K562 (cell line): ENCODE results near the gene ANKS1B. TPM values are rescaled to one million over a fixed set of nuclear protein-coding genes. Genes with fewer than 3 reads are reported as not detected.

ENCODE experiments used
- ATAC-seq: fragments of 200-7000 bp; cut with Tn5 transposase; 3 replicates; pipeline ENCODE4 v1.9.1; 2020; ENCODE audit warnings: moderate library complexity
- BruUV-seq: library from RNA; stranded (reverse); fragments of 400-500 nt; replicated peaks from 2 replicates; lab custom pipeline; 2021; lab: Mats Ljungman, UMichigan
- CTCF ChIA-PET: fragments of 300-600 bp; formaldehyde crosslinking; extraction: SDS; loops from one replicate; lab custom pipeline; 2021; ENCODE audit warnings: low intra/inter-chr PET ratio; lab: Yijun Ruan, JAX
- POLR2A ChIA-PET: fragments of 300-600, 350-650 bp; sonication (Branson Sonifier 250); formaldehyde crosslinking; extraction: SDS; loops from one replicate; lab custom pipeline; 2021; ENCODE audit warnings: antibody characterized with exemption, inconsistent platforms; lab: Yijun Ruan, JAX
- DNase-seq, 4 experiments: peaks; one replicate each; pipeline versions ENCODE4 v3.0.0 to v3.0.0-alpha.2; 2011 to 2018; ENCODE audit warnings: low spot score in 3 of 4, mixed read lengths in 3 of 4; ENCODE audit errors: extremely low read depth in 1 of 4
- FAIRE-seq: peaks from 2 replicates; lab custom pipeline; 2011; peaks lifted over from hg19 to GRCh38; lab: Jason Lieb, UNC
- H2AFZ ChIP-seq: 2 replicates; pipeline ENCODE4 v1.6.0; 2011; ENCODE audit warnings: low read depth, low read length, control low read depth, inconsistent platforms
- H3K27ac ChIP-seq: fragments of 200-600 bp; 3 replicates; pipeline ENCODE4 v1.8.0; 2011; ENCODE audit warnings: low read depth, mild to moderate bottlenecking, control low read depth, inconsistent platforms, low read length, moderate library complexity, mixed read lengths; ENCODE audit errors: extremely low read depth
- H3K27me3 ChIP-seq, 2 experiments: fragments of 300-600 bp in 1 of 2; 2 replicates in 1 of 2; 3 replicates in 1 of 2; pipeline versions ENCODE4 v1.6.0 to v1.8.0; 2011; ENCODE audit warnings: inconsistent platforms in 2 of 2, low read length in 2 of 2, mild to moderate bottlenecking in 1 of 2, mixed read lengths in 1 of 2, moderate library complexity in 1 of 2; ENCODE audit not compliant: control insufficient read depth in 2 of 2, insufficient read depth in 2 of 2
- H3K36me3 ChIP-seq: fragments of 300-600 bp; 3 replicates; pipeline ENCODE4 v1.8.0; 2011; ENCODE audit warnings: mild to moderate bottlenecking, low read length, inconsistent platforms; ENCODE audit not compliant: control insufficient read depth, insufficient read depth
- H3K4me1 ChIP-seq, 2 experiments: fragments of 200-600 bp in 1 of 2; replicated peaks in 1 of 2; 2 replicates in 1 of 2; 3 replicates in 1 of 2; pipeline versions ENCODE4 v1.5.1 to v1.8.0; 2011; ENCODE audit warnings: inconsistent platforms in 2 of 2, low read length in 2 of 2, mild to moderate bottlenecking in 1 of 2, mixed read lengths in 1 of 2, moderate library complexity in 1 of 2; ENCODE audit not compliant: control insufficient read depth in 2 of 2, insufficient read depth in 2 of 2
- H3K4me2 ChIP-seq: 2 replicates; pipeline ENCODE4 v1.6.1; 2011; ENCODE audit warnings: low read length, control low read depth, inconsistent platforms, mixed read lengths; ENCODE audit not compliant: insufficient read depth
- H3K4me3 ChIP-seq: fragments of 200-600 bp; sonication (generic), shearing (Covaris generic); 2 replicates; pipeline ENCODE4 v1.5.1; 2016; ENCODE audit warnings: control low read depth, inconsistent platforms
- H3K79me2 ChIP-seq: fragments of 200-600 bp; 3 replicates; pipeline ENCODE4 v1.8.0; 2011; ENCODE audit warnings: low read length, inconsistent platforms; ENCODE audit not compliant: control insufficient read depth, insufficient read depth
- H3K9ac ChIP-seq, 2 experiments: 2 replicates each; pipeline versions ENCODE4 v1.6.0 to v1.6.1; 2011; ENCODE audit warnings: low read depth in 2 of 2, low read length in 2 of 2, control low read depth in 1 of 2, inconsistent platforms in 1 of 2, mild to moderate bottlenecking in 1 of 2, mixed read lengths in 1 of 2; ENCODE audit not compliant: insufficient read depth in 1 of 2
- H3K9me1 ChIP-seq: one replicate; pipeline ENCODE4 v1.6.0; 2011; ENCODE audit warnings: inconsistent platforms, mild to moderate bottlenecking, low read length, moderate library complexity; ENCODE audit not compliant: control insufficient read depth, insufficient read depth
- H3K9me3 ChIP-seq: replicated peaks from 2 replicates; pipeline ENCODE4 v1.5.1; 2011; ENCODE audit warnings: low read depth, low read length, inconsistent platforms; ENCODE audit not compliant: control insufficient read depth, insufficient read depth
- H4K20me1 ChIP-seq: replicated peaks from 2 replicates; pipeline ENCODE4 v1.6.1; 2011; ENCODE audit warnings: low read length, inconsistent platforms, mixed read lengths; ENCODE audit not compliant: control insufficient read depth, insufficient read depth
- CBX5 ChIP-seq: IDR thresholded peaks from 2 replicates; pipeline ENCODE4 v1.6.1; 2014; ENCODE audit warnings: low read depth, borderline replicate concordance
- CEBPB ChIP-seq: fragments of 450-650 bp; IDR thresholded peaks from 2 replicates; pipeline ENCODE4 v1.6.1; 2016; ENCODE audit warnings: missing genetic modification characterization, missing compliant biosample characterization
- FOXJ3 ChIP-seq: sonication (generic); formaldehyde crosslinking; IDR thresholded peaks from 2 replicates; pipeline ENCODE4 v1.4.0; 2020; ENCODE audit warnings: mild to moderate bottlenecking, missing genetic modification reagents
- KHSRP ChIP-seq: fragments of 450-650 bp; IDR thresholded peaks from 2 replicates; pipeline ENCODE4 v1.6.1; 2017
- NR2F6 ChIP-seq: fragments of 450-650 bp; formaldehyde crosslinking; IDR thresholded peaks from 2 replicates; pipeline ENCODE4 v1.4.0; 2020; ENCODE audit warnings: mild to moderate bottlenecking
- RBM25 ChIP-seq: fragments of 200-400 bp; formaldehyde crosslinking; IDR thresholded peaks from 2 replicates; pipeline ENCODE4 v1.6.1; 2018; ENCODE audit warnings: low read length, low read depth, moderate library complexity; ENCODE audit not compliant: severe bottlenecking
- SMAD4 ChIP-seq: fragments of 250-450 bp; sonication (Bioruptor Pico); conservative IDR thresholded peaks from 2 replicates; pipeline ENCODE4 v1.8.0; 2021; ENCODE audit warnings: inconsistent platforms, mild to moderate bottlenecking, moderate library complexity
- SNRNP70 ChIP-seq: fragments of 200-400 bp; formaldehyde crosslinking; optimal IDR thresholded peaks from 2 replicates; pipeline ENCODE3; 2017; ENCODE audit warnings: low read depth, low read length
- WGBS: fragments of 100-300 bp; shearing (Covaris generic); methylation state at CpG from one replicate; pipeline ENCODE4 v1.1.6; 2016; ENCODE audit warnings: low coverage, mixed read lengths; ENCODE audit not compliant: insufficient coverage; ENCODE audit errors: missing lambda C conversion rate; 5-methylcytosine and 5-hydroxymethylcytosine counted together
- in situ Hi-C: fragments of 300-500 bp; cut with MboI; formaldehyde crosslinking; loops from 4 replicates; pipeline ENCODE4 v1.15.0; 2018; ENCODE audit warnings: inconsistent platforms, mixed read lengths
- intact Hi-C: fragments of 100-400 bp; cut with micrococcal nuclease; formaldehyde crosslinking; loops from 2 replicates; pipeline ENCODE4 v1.14.2; 2022
- polyA plus RNA-seq, 8 experiments: library from polyadenylated mRNA; depleted of rRNA in 4 of 8; stranded (reverse) in 5 of 8; unstranded in 3 of 8; fragments of >200 nt; fragmentation: Nextera tagmentation in 2 of 8; fragmentation: Illumina TruSeq in 1 of 8; extraction: Ambion mirVana in 2 of 8; extraction: Trizol in 1 of 8; gene quantifications; 2 replicates each; pipeline versions ENCODE4 v1.2.1 to v1.2.3, GENCODE V29; 2011 to 2014; ENCODE audit warnings: inconsistent platforms in 1 of 8, missing spikeins in 1 of 8
- total RNA-seq, 7 experiments: library from RNA; depleted of rRNA in 6 of 7; stranded (reverse); fragments of >200 nt in 6 of 7; fragmentation: Illumina TruSeq in 2 of 7; extraction: Trizol in 2 of 7; gene quantifications; 2 replicates each; pipeline versions ENCODE4 v1.2.1 to v1.2.3, GENCODE V29; 2011 to 2021; ENCODE audit warnings: low replicate concordance in 1 of 7
- TF ChIP-seq, protein P1 (sequence below), 3 experiments: fragments of 200-800 bp in 1 of 3; fragments of 250-450 bp in 1 of 3; fragments of 450-650 bp in 1 of 3; sonication (Bioruptor Pico) in 1 of 3; sonication (Bioruptor generic) in 1 of 3; formaldehyde crosslinking in 1 of 3; IDR thresholded peaks; 2 replicates each; pipeline versions ENCODE4 v1.6.1 to v1.8.0; 2016 to 2022; ENCODE audit warnings: mild to moderate bottlenecking in 2 of 3, missing genetic modification characterization in 2 of 3, missing compliant biosample characterization in 1 of 3, moderate library complexity in 1 of 3

ANKS1B gene
- total and polyA plus RNA-seq, 9 of the 15 experiments (the other 6 are each of a cell fraction or from before 2014, with no cell fraction given), result 0.04 to 0.47 (median 0.28) TPM; not detected in 4

DNA sequence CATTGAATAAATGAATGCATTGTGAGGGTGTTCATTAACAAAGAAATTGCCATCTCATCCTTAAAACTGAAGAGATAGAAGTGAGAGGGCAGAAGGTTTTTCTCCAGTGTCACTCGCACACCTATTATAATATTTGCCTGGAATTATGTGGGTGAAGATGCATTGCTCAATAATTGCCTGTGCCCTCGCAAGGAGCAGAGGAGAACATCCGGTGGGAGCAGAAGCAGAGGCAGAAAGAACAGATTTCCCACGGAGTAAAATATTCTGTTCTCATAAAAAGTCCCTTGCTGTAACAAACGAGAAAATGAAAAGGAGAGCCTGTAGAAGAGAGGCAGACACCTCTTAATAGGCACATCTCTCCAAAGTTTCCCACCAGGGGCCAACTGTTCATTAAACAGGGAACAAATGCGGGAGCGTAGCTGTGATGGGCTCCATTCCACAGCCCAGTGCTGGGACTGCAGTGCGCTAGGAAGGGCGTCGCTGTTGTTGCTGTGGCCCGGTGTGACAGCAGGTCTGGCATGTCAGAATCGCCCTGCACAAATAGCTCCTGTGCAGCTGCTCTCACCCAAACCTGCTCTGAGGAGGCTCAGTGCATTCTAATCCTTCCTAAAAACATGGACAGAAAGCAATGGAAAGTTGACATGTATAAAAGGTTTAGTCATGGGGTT is 979.8 kb downstream of the ANKS1B start (continued):
- TF ChIP-seq NR2F6 (no peak), RBM25 (no peak), SNRNP70 (no peak), KHSRP (no peak), FOXJ3 (no peak)
- TF ChIP-seq, protein P1, sequence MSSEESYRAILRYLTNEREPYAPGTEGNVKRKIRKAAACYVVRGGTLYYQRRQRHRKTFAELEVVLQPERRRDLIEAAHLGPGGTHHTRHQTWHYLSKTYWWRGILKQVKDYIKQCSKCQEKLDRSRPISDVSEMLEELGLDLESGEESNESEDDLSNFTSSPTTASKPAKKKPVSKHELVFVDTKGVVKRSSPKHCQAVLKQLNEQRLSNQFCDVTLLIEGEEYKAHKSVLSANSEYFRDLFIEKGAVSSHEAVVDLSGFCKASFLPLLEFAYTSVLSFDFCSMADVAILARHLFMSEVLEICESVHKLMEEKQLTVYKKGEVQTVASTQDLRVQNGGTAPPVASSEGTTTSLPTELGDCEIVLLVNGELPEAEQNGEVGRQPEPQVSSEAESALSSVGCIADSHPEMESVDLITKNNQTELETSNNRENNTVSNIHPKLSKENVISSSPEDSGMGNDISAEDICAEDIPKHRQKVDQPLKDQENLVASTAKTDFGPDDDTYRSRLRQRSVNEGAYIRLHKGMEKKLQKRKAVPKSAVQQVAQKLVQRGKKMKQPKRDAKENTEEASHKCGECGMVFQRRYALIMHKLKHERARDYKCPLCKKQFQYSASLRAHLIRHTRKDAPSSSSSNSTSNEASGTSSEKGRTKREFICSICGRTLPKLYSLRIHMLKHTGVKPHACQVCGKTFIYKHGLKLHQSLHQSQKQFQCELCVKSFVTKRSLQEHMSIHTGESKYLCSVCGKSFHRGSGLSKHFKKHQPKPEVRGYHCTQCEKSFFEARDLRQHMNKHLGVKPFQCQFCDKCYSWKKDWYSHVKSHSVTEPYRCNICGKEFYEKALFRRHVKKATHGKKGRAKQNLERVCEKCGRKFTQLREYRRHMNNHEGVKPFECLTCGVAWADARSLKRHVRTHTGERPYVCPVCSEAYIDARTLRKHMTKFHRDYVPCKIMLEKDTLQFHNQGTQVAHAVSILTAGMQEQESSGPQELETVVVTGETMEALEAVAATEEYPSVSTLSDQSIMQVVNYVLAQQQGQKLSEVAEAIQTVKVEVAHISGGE (CRISPR knock-in tag; IDR thresholded peaks at IDR 0.05), result no peak

DNA sequence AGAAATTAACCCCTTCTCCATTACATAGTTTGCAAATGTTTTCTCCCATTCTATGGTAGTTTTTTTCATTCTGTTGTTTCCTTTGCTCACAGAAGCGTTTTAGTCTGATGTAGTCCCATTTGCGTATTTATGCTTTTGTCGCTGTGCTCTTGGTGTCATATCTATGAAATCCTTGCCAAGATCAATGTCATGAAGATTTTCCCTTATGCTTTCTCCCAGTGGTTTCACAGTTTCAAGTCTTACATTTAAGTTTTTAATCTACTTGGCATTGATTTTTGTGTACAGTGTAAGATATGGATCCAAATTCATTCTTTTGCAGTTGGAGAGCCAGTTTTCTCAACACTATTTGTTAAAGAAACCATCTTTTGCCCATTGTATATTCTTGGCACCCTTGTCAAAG is 982.0 kb downstream of the ANKS1B start:
- Histone ChIP-seq H3K79me2 (no peaks in the 10 kb centered on the region), H3K9me3 (no peaks in the 10 kb centered on the region), H3K9ac (no peak overlapping the region), H3K27ac (no peak overlapping the region), H3K36me3 (no peaks in the 10 kb centered on the region), H3K4me3 (no peak overlapping the region), H3K27me3 (no peaks in the 10 kb centered on the region), H4K20me1 (no peaks in the 10 kb centered on the region), H2AFZ (no peak overlapping the region), H3K9me1 (no peaks in the 10 kb centered on the region), H3K4me1 (no peaks in the 10 kb centered on the region), H3K4me2 (no peak overlapping the region)
- CTCF ChIA-PET, result no interaction called here
- POLR2A ChIA-PET, result no interaction called here
- 0% methylated on average over 3 of the region's 3 CpGs for WGBS
- in situ Hi-C loops, result no loop called here
- no peak for DNase-seq
- BruUV-seq, result no TSS peak
- intact Hi-C loops, result no loop called here
- no peak for TF ChIP-seq SMAD4 (CRISPR knock-in tag)
- TF ChIP-seq CEBPB, result no peak
- no peak for TF ChIP-seq CBX5
- FAIRE-seq, result no peak
- ATAC-seq, result no peak
